Measurements from ENCODE around the gene HOXC5. TPM values are rescaled to one million over a fixed set of nuclear protein-coding genes. Genes with fewer than 3 reads are reported as not detected.
A peak's percentile ranks its signal among the peaks of the same experiment; 100 is the strongest.
"Not testable (repeated sequence)": the region's sequence is repeated elsewhere in the genome, so short reads cannot be mapped to it uniquely, and the experiment has no call there.

HOXC5 gene
- total RNA-seq, 1 experiment from 2014 or later: not detected

GRCh38 chr12:54075974-54076373, 43.1 kb downstream of the HOXC5 start:
- H4K91ac ChIP-seq (ENCODE audit: insufficient read length, low read depth, low read length): no peak overlapping the region
- peaks cover 40% of the 10 kb centered on the region for H3K27me3 ChIP-seq (ENCODE audit: insufficient read depth, low read length)
- no peak overlapping the region for H4K5ac ChIP-seq (ENCODE audit: insufficient read length, low read depth, low read length)
- no peak overlapping the region for H3K18ac ChIP-seq (ENCODE audit: insufficient read length, low read depth, low read length)
- no peak overlapping the region for H3K4ac ChIP-seq (ENCODE audit: low read depth, low read length)
- H3K56ac ChIP-seq (ENCODE audit: insufficient read length, low read depth, low read length): no peak overlapping the region
- no peaks in the 10 kb centered on the region for H3K79me1 ChIP-seq (ENCODE audit: insufficient read depth, low read depth, low read length, poor library complexity, severe bottlenecking)
- no peak overlapping the region for H4K8ac ChIP-seq (replicated peaks; ENCODE audit: insufficient read length, low read depth, low read length)
- H2BK20ac ChIP-seq (ENCODE audit: low read depth, low read length, poor library complexity, severe bottlenecking): no peak overlapping the region
- H2BK15ac ChIP-seq (ENCODE audit: low read depth, low read length): no peak overlapping the region
- TF ChIP-seq CTCF (conservative IDR thresholded peaks at IDR 0.05): no peak
- Mint-ChIP-seq H3K27me3 (ENCODE audit: low read depth) (peaks cover 93% of the 10 kb centered on the region), H3K4me3 (no peak overlapping the region; a peak in 1 of 5 replicates), H3K4me1 (peaks cover 37 to 49% of the 10 kb centered on the region in 2 experiments), H3K36me3 (ENCODE audit: insufficient read depth in 1 of 3, low read depth in 3 of 3) (peaks cover 0 to 3% (median 0%) of the 10 kb centered on the region in 3 experiments; a peak in 3 of 7 replicates), H3K27ac (peak overlapping the region in 1 of 3 experiments; percentile 65; a peak in 3 of 7 replicates), H3K9me3 (peaks cover 2 to 11% of the 10 kb centered on the region in 2 experiments; a peak in 3 of 5 replicates)
- no peak overlapping the region for H3K9ac ChIP-seq (ENCODE audit: extremely low read depth, insufficient read length, low read length)
- peak; percentile 92 for DNase-seq
- H2AK5ac ChIP-seq (ENCODE audit: insufficient read length, low read length): no peak overlapping the region
- no peak overlapping the region for H2BK12ac ChIP-seq (ENCODE audit: insufficient read length, low read depth, low read length)
- H2AFZ ChIP-seq (ENCODE audit: low read length): no peak overlapping the region
- H3K23me2 ChIP-seq (ENCODE audit: insufficient read length, low read depth, low read length, poor library complexity, severe bottlenecking): no peaks in the 10 kb centered on the region
- H3K23ac ChIP-seq (ENCODE audit: insufficient read length, low read depth, low read length): no peak overlapping the region
- no peak overlapping the region for H2BK5ac ChIP-seq (ENCODE audit: insufficient read length, low read length)
- no peak overlapping the region for H3K14ac ChIP-seq (ENCODE audit: insufficient read depth, low read length)
- H3K79me2 ChIP-seq (ENCODE audit: insufficient read depth, low read length): no peaks in the 10 kb centered on the region
- H3T11ph ChIP-seq (ENCODE audit: low read length): no peak overlapping the region
- no peak overlapping the region for H3K27ac ChIP-seq (ENCODE audit: insufficient read length, low read depth, low read length)
- H2BK120ac ChIP-seq (ENCODE audit: low read depth, low read length, poor library complexity, severe bottlenecking): no peak overlapping the region
- H4K20me1 ChIP-seq (ENCODE audit: control insufficient read depth, insufficient read depth, insufficient read length): no peaks in the 10 kb centered on the region
- peak overlapping the region; percentile 42 for H3K4me2 ChIP-seq (ENCODE audit: insufficient read depth, insufficient read length, low read length)
- peaks cover 3% of the 10 kb centered on the region; the same call in 1 of the 2 replicates for H3K4me1 ChIP-seq (ENCODE audit: insufficient read depth, low read length)
- H3K9me3 ChIP-seq (ENCODE audit: control insufficient read depth, low read depth, low read length): no peaks in the 10 kb centered on the region

GRCh38 chr12:54077843-54078242, 45.0 kb downstream of the HOXC5 start:
- H2BK12ac ChIP-seq (ENCODE audit: insufficient read length, low read depth, low read length); H3K23me2 ChIP-seq (ENCODE audit: insufficient read length, low read depth, low read length, poor library complexity, severe bottlenecking); H3K9ac ChIP-seq (ENCODE audit: extremely low read depth, insufficient read length, low read length); H3K27ac Mint-ChIP-seq; H4K8ac ChIP-seq (replicated peaks; ENCODE audit: insufficient read length, low read depth, low read length); H3K23ac ChIP-seq (ENCODE audit: insufficient read length, low read depth, low read length); H3K4me1 ChIP-seq (ENCODE audit: insufficient read depth, low read length); H3K9me3 ChIP-seq (ENCODE audit: control insufficient read depth, low read depth, low read length); H2BK5ac ChIP-seq (ENCODE audit: insufficient read length, low read length); H3K18ac ChIP-seq (ENCODE audit: insufficient read length, low read depth, low read length); H2AFZ ChIP-seq (ENCODE audit: low read length); H3K79me1 ChIP-seq (ENCODE audit: insufficient read depth, low read depth, low read length, poor library complexity, severe bottlenecking); H3K4ac ChIP-seq (ENCODE audit: low read depth, low read length); H3K79me2 ChIP-seq (ENCODE audit: insufficient read depth, low read length); H4K20me1 ChIP-seq (ENCODE audit: control insufficient read depth, insufficient read depth, insufficient read length); H4K5ac ChIP-seq (ENCODE audit: insufficient read length, low read depth, low read length); H2BK15ac ChIP-seq (ENCODE audit: low read depth, low read length); H3K56ac ChIP-seq (ENCODE audit: insufficient read length, low read depth, low read length); H3K36me3 Mint-ChIP-seq (ENCODE audit: insufficient read depth in 1 of 3, low read depth in 3 of 3); H2AK5ac ChIP-seq (ENCODE audit: insufficient read length, low read length); H3K27ac ChIP-seq (ENCODE audit: insufficient read length, low read depth, low read length); H3T11ph ChIP-seq (ENCODE audit: low read length); H3K14ac ChIP-seq (ENCODE audit: insufficient read depth, low read length); H2BK120ac ChIP-seq (ENCODE audit: low read depth, low read length, poor library complexity, severe bottlenecking); H2BK20ac ChIP-seq (ENCODE audit: low read depth, low read length, poor library complexity, severe bottlenecking); H4K91ac ChIP-seq (ENCODE audit: insufficient read length, low read depth, low read length): not testable (repeated sequence)
- Histone ChIP-seq H3K27me3 (ENCODE audit: insufficient read depth, low read length) (peaks cover 52% of the 10 kb centered on the region), H3K4me2 (ENCODE audit: insufficient read depth, insufficient read length, low read length) (peak overlapping the region; percentile 2)
- Mint-ChIP-seq H3K4me1 (peaks cover 48 to 60% of the 10 kb centered on the region in 2 experiments), H3K27me3 (ENCODE audit: low read depth) (peaks cover 92% of the 10 kb centered on the region), H3K9me3 (peaks cover 2 to 18% of the 10 kb centered on the region in 2 experiments; a peak in 3 of 5 replicates), H3K4me3 (peak overlapping the region; percentile 5 to 22; a peak in 3 of 5 replicates)
- peak; percentile 46 for DNase-seq
- WGBS (ENCODE audit: extremely low coverage, insufficient read length, low lambda C conversion rate): no CpG with 5 or more reads among the region's 10 CpGs
